ENCODE data around the gene THSD7B. TPM values are rescaled to one million over a fixed set of nuclear protein-coding genes. Genes with fewer than 3 reads are reported as not detected.

Gene THSD7B
- total and polyA plus RNA-seq, 2 of the 13 experiments (the other 11 are each of a cell fraction or from before 2014, with no cell fraction given): 0.02 TPM; not detected in 1

DNA sequence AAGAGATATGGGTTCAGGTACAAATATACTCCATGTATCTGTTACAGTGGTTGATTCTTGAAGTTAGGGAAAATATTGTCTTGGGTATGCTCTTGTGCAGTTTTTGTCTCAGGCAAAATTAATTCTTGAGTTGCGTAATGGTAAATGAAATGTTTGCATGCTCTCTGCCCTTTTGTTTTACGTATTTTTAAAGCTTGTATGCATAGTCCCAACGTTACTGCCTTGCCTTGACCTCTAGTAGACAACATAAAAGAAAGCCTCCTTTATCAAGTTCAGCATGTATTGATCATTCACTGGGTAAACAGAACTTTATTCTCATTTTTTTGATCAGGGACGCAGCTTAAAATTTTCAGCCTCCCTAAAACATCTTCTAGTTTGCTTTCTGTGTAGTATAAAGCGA, 283.1 kb downstream of the THSD7B start (continued):
- TF ChIP-seq SOX5 (CRISPR knock-in tag; IDR thresholded peaks at IDR 0.05; ENCODE audit: borderline replicate concordance) (peak; percentile 46; the same call in 1 of the 2 replicates), ZNF670 (CRISPR knock-in tag; IDR thresholded peaks at IDR 0.05; ENCODE audit: borderline replicate concordance) (peak; percentile 58; the same call in 1 of the 2 replicates), BCL6 (CRISPR knock-in tag; IDR thresholded peaks at IDR 0.05) (0 out of 2 replicates have a peak, but pooled peaks have one; percentile 35), ISL2 (CRISPR knock-in tag; IDR thresholded peaks at IDR 0.05) (peak; percentile 86), NCOA1 (CRISPR knock-in tag; IDR thresholded peaks at IDR 0.05) (0 out of 2 replicates have a peak, but pooled peaks have one; percentile 36), NFIC (IDR thresholded peaks at IDR 0.05; ENCODE audit: low read length) (peak; percentile 64; the same call in 1 of the 2 replicates), ZNF205 (CRISPR knock-in tag; IDR thresholded peaks at IDR 0.05) (0 out of 2 replicates have a peak, but pooled peaks have one; percentile 33), NR2F2 (IDR thresholded peaks at IDR 0.05; ENCODE audit: borderline replicate concordance, low read depth) (peak; percentile 99), SETDB1 (CRISPR knock-in tag; IDR thresholded peaks at IDR 0.05; ENCODE audit: borderline replicate concordance) (no peak), PHF21A (CRISPR knock-in tag; IDR thresholded peaks at IDR 0.05) (peak; percentile 41; the same call in 1 of the 2 replicates), TAF1 (CRISPR knock-in tag; IDR thresholded peaks at IDR 0.05) (no peak)
- TF ChIP-seq, protein P1, sequence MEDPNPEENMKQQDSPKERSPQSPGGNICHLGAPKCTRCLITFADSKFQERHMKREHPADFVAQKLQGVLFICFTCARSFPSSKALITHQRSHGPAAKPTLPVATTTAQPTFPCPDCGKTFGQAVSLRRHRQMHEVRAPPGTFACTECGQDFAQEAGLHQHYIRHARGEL (CRISPR knock-in tag; IDR thresholded peaks at IDR 0.05): no peak
- TF ChIP-seq, protein P2, sequence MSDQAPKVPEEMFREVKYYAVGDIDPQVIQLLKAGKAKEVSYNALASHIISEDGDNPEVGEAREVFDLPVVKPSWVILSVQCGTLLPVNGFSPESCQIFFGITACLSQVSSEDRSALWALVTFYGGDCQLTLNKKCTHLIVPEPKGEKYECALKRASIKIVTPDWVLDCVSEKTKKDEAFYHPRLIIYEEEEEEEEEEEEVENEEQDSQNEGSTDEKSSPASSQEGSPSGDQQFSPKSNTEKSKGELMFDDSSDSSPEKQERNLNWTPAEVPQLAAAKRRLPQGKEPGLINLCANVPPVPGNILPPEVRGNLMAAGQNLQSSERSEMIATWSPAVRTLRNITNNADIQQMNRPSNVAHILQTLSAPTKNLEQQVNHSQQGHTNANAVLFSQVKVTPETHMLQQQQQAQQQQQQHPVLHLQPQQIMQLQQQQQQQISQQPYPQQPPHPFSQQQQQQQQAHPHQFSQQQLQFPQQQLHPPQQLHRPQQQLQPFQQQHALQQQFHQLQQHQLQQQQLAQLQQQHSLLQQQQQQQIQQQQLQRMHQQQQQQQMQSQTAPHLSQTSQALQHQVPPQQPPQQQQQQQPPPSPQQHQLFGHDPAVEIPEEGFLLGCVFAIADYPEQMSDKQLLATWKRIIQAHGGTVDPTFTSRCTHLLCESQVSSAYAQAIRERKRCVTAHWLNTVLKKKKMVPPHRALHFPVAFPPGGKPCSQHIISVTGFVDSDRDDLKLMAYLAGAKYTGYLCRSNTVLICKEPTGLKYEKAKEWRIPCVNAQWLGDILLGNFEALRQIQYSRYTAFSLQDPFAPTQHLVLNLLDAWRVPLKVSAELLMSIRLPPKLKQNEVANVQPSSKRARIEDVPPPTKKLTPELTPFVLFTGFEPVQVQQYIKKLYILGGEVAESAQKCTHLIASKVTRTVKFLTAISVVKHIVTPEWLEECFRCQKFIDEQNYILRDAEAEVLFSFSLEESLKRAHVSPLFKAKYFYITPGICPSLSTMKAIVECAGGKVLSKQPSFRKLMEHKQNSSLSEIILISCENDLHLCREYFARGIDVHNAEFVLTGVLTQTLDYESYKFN (CRISPR knock-in tag; conservative IDR thresholded peaks at IDR 0.05): peak; percentile 83
- TF ChIP-seq, protein P3, sequence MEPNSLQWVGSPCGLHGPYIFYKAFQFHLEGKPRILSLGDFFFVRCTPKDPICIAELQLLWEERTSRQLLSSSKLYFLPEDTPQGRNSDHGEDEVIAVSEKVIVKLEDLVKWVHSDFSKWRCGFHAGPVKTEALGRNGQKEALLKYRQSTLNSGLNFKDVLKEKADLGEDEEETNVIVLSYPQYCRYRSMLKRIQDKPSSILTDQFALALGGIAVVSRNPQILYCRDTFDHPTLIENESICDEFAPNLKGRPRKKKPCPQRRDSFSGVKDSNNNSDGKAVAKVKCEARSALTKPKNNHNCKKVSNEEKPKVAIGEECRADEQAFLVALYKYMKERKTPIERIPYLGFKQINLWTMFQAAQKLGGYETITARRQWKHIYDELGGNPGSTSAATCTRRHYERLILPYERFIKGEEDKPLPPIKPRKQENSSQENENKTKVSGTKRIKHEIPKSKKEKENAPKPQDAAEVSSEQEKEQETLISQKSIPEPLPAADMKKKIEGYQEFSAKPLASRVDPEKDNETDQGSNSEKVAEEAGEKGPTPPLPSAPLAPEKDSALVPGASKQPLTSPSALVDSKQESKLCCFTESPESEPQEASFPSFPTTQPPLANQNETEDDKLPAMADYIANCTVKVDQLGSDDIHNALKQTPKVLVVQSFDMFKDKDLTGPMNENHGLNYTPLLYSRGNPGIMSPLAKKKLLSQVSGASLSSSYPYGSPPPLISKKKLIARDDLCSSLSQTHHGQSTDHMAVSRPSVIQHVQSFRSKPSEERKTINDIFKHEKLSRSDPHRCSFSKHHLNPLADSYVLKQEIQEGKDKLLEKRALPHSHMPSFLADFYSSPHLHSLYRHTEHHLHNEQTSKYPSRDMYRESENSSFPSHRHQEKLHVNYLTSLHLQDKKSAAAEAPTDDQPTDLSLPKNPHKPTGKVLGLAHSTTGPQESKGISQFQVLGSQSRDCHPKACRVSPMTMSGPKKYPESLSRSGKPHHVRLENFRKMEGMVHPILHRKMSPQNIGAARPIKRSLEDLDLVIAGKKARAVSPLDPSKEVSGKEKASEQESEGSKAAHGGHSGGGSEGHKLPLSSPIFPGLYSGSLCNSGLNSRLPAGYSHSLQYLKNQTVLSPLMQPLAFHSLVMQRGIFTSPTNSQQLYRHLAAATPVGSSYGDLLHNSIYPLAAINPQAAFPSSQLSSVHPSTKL (CRISPR knock-in tag; IDR thresholded peaks at IDR 0.05): peak; percentile 83
- TF ChIP-seq, protein P4, sequence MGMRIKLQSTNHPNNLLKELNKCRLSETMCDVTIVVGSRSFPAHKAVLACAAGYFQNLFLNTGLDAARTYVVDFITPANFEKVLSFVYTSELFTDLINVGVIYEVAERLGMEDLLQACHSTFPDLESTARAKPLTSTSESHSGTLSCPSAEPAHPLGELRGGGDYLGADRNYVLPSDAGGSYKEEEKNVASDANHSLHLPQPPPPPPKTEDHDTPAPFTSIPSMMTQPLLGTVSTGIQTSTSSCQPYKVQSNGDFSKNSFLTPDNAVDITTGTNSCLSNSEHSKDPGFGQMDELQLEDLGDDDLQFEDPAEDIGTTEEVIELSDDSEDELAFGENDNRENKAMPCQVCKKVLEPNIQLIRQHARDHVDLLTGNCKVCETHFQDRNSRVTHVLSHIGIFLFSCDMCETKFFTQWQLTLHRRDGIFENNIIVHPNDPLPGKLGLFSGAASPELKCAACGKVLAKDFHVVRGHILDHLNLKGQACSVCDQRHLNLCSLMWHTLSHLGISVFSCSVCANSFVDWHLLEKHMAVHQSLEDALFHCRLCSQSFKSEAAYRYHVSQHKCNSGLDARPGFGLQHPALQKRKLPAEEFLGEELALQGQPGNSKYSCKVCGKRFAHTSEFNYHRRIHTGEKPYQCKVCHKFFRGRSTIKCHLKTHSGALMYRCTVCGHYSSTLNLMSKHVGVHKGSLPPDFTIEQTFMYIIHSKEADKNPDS (CRISPR knock-in tag; IDR thresholded peaks at IDR 0.05): no peak
- TF ChIP-seq, protein P5, sequence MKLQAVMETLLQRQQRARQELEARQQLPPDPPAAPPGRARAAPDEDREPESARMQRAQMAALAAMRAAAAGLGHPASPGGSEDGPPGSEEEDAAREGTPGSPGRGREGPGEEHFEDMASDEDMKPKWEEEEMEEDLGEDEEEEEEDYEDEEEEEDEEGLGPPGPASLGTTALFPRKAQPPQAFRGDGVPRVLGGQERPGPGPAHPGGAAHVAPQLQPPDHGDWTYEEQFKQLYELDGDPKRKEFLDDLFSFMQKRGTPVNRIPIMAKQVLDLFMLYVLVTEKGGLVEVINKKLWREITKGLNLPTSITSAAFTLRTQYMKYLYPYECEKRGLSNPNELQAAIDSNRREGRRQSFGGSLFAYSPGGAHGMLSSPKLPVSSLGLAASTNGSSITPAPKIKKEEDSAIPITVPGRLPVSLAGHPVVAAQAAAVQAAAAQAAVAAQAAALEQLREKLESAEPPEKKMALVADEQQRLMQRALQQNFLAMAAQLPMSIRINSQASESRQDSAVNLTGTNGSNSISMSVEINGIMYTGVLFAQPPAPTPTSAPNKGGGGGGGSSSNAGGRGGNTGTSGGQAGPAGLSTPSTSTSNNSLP (IDR thresholded peaks at IDR 0.05; ENCODE audit: low read depth, low read length): peak; percentile 64
- TF ChIP-seq, protein P6, sequence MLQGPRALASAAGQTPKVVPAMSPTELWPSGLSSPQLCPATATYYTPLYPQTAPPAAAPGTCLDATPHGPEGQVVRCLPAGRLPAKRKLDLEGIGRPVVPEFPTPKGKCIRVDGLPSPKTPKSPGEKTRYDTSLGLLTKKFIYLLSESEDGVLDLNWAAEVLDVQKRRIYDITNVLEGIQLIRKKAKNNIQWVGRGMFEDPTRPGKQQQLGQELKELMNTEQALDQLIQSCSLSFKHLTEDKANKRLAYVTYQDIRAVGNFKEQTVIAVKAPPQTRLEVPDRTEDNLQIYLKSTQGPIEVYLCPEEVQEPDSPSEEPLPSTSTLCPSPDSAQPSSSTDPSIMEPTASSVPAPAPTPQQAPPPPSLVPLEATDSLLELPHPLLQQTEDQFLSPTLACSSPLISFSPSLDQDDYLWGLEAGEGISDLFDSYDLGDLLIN (CRISPR knock-in tag; IDR thresholded peaks at IDR 0.05; ENCODE audit: borderline replicate concordance): no peak

All from HepG2 (cell line).